PC-3 (cell line): ENCODE data around the gene SEMA6B.

Experiments
- CTCF ChIP-seq: fragments of 300-600 bp; sonication (generic); conservative IDR thresholded peaks from 2 replicates; pipeline ENCODE4 v1.5.1; 2017; ENCODE audit warnings: antibody characterized with exemption, low read depth, mild to moderate bottlenecking, low read length
- EZH2phosphoT487 ChIP-seq: fragments of 300-600 bp; sonication (generic); IDR thresholded peaks from 2 replicates; pipeline ENCODE4 v1.6.1; 2018; ENCODE audit warnings: mild to moderate bottlenecking, antibody characterized with exemption, low read length, borderline replicate concordance

- no peak for TF ChIP-seq EZH2phosphoT487
- no peak for TF ChIP-seq CTCF
Measured at GRCh38 chr19:4543842-4544647, 15.4 kb downstream of the SEMA6B start.
